HFFc6 (cell line): Measurements from ENCODE around the gene COG5. TPM values are rescaled to one million over a fixed set of nuclear protein-coding genes. Genes with fewer than 3 reads are reported as not detected.

ENCODE experiments used
- DNase-seq: peaks from one replicate; pipeline ENCODE4 v3.0.0-alpha.2; 2018
- H3K27ac Mint-ChIP-seq: 2 replicates; pipeline ENCODE4 v1.8.0; 2020; ENCODE audit warnings: mild to moderate bottlenecking, mixed read lengths
- H3K27me3 Mint-ChIP-seq: 2 replicates; pipeline ENCODE4 v1.8.0; 2021; ENCODE audit warnings: mild to moderate bottlenecking, moderate library complexity, mixed read lengths; ENCODE audit not compliant: insufficient read depth
- H3K36me3 Mint-ChIP-seq: 2 replicates; pipeline ENCODE4 v1.8.0; 2021; ENCODE audit warnings: low read depth, mixed read lengths
- H3K4me1 Mint-ChIP-seq: 2 replicates; pipeline ENCODE4 v1.8.0; 2020; ENCODE audit warnings: low read depth, mixed read lengths
- H3K4me3 Mint-ChIP-seq: 2 replicates; pipeline ENCODE4 v1.8.0; 2020; ENCODE audit warnings: mild to moderate bottlenecking, moderate library complexity, mixed read lengths
- H3K9me3 Mint-ChIP-seq: 2 replicates; pipeline ENCODE4 v1.8.0; 2020; ENCODE audit warnings: mild to moderate bottlenecking, mixed read lengths
- total RNA-seq, 6 experiments: library from RNA; stranded (reverse); fragmentation: NEBNext Ultra II Directional; extraction: Animal tissue kit (Norgen Biotek cat#: 25700); gene quantifications; 2 replicates in 1 of 6; 3 replicates in 5 of 6; pipeline ENCODE4 v1.2.3, GENCODE V29; 2021
- TF ChIP-seq, protein P1 (sequence below): fragments of 200-600 bp; sonication (generic); IDR thresholded peaks from 2 replicates; pipeline ENCODE4 v1.5.0; 2021; ENCODE audit warnings: antibody characterized with exemption, mild to moderate bottlenecking

The COG5 gene
- total RNA-seq, 6 experiments from 2014 or later, result 25.6 to 34.8 (median 31.6) TPM

DNA sequence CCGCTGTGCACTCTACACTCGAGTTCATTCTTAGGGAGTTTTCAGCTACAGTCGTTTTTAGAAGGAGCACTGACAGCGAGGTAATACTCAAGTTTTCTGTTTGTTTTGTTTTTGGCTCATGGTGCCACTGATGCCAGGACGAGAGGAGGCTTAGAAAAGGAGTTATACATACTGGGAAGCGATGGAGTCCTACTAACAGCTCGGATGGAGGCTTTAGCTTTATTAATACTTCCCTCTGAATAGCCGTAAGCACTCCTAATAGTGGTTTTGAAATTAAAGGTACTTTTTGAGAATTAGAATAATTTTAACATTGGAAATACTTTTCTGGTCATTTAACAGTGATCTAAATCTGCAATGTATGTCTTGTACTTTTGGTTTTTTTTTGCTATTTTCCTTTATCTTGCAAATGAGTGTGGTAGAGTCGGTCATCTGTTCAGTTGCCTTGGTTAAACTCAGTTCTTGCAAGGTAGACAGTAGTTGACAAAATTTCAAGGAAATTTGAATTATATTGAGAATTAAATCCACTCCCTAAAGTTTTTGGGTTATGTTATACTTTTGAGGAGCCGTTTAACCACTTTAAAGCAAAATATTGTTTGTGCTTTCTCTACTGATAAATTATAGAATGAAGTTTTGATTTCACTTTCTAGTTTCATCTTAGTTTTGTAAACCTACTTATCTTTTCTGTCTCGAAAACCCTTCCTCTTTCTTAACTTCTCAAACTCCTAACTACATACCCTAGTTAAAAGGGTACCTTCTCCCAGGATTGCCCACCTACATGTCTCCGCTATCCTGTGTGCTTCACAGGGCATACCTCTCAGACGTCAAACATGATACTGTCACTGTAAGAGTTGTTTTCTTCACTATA is 393.4 kb downstream of the COG5 start:
- Mint-ChIP-seq H3K4me3 (peak overlapping the region; percentile 90), H3K4me1 (peaks cover 55% of the 10 kb centered on the region), H3K9me3 (no peaks in the 10 kb centered on the region), H3K36me3 (no peaks in the 10 kb centered on the region), H3K27me3 (peaks cover 7% of the 10 kb centered on the region), H3K27ac (peak overlapping the region; percentile 97)
- no peak for DNase-seq
- TF ChIP-seq, protein P1, sequence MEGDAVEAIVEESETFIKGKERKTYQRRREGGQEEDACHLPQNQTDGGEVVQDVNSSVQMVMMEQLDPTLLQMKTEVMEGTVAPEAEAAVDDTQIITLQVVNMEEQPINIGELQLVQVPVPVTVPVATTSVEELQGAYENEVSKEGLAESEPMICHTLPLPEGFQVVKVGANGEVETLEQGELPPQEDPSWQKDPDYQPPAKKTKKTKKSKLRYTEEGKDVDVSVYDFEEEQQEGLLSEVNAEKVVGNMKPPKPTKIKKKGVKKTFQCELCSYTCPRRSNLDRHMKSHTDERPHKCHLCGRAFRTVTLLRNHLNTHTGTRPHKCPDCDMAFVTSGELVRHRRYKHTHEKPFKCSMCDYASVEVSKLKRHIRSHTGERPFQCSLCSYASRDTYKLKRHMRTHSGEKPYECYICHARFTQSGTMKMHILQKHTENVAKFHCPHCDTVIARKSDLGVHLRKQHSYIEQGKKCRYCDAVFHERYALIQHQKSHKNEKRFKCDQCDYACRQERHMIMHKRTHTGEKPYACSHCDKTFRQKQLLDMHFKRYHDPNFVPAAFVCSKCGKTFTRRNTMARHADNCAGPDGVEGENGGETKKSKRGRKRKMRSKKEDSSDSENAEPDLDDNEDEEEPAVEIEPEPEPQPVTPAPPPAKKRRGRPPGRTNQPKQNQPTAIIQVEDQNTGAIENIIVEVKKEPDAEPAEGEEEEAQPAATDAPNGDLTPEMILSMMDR, result no peak

DNA sequence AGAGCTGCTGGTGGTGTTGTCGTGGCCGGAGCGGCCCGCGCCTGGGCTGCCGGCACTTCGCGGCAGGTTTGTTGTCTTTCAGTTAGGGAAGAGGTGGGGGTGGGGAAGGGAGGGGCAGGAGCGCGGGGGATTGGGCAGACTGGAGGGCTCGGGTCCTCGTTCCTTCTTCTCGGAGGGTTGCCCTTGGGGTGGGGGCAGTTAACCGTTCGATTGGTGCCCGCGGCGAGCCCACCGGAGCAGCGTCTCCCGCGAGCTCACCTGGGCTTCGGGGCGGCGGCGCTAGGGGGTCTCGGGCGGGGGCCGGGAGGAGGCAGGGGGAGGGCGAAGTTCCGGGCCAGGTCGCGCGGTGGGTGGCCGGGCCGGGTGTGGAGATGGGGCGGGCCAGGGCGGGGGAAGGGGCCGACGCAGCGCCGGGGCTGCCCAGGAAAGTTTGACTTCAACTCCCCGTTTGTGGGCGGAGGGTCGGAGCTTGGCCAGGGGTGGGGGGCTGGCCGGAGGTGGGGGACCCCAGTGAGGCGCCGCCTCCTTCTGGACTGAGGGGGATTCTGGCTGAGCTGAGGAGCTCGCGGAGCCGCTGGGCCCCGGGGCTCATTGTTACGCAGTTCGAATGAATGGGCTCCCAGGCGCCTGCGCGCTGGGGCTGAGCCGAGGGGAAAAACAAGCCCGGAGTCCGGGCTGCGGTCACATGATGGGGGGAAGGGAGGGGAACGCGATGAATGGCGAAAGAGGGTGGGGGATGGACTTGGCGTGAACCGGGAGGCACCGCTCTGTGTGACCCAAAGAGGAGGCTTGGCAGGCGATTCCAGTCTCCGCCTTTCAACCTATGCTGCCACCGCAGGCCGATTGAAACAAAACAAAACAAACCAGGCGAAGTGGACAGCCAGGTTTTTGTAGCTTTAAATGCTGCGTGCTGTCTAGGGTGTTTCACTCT is 394.3 kb downstream of the COG5 start:
- H3K27ac Mint-ChIP-seq, result peak overlapping the region; percentile 97
- TF ChIP-seq, protein P1, result no peak
- H3K36me3 Mint-ChIP-seq, result no peaks in the 10 kb centered on the region
- peak; percentile 94 for DNase-seq
- H3K4me1 Mint-ChIP-seq, result peaks cover 55% of the 10 kb centered on the region
- H3K27me3 Mint-ChIP-seq, result peaks cover 7% of the 10 kb centered on the region
- H3K9me3 Mint-ChIP-seq, result no peaks in the 10 kb centered on the region
- H3K4me3 Mint-ChIP-seq, result peak overlapping the region; percentile 90

DNA sequence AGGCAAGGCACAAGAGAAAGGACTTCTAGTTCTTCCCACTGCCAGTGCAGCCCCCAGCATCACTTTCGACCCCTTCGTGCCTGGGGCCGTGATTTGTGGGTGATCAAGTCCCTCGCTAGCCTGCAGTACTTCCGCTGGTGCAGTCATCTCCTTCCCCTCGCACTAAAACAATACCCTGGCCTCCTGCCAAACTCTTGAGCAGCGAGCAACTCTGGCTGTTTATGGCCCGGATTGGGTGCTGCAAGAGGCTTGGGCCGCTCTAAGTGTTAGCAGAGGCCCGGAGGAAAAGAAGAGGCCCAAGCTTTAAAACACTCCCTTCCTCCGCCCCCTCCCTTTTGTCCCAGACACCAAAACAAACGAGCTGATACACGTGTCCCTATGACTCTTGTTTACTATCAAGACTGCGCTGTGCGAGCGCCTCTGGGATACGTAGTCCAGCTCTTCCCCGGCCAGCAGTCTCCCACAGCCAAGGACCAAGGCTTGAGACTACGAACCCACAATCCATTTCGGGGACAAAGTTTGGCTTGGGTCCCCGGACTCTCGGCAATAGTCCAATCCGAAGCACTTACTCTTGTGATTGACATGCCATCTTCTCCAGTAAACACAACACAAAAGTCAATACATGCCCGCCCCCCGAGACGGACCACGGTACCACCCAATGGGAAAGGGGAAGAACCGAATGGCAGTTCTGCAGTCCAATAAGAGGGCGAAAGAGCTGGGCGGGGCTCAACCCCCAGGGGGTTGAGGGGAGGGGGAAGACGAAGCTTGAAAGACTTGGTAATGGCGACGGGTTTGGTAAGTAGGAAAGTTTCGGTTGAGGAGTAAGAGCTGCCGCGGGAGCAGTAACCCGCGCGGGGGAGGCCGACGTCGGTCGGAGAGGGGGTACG is 395.2 kb downstream of the COG5 start, which contains the start of gene HBP1:
Gene HBP1, plus strand, starts transcription at position 771 of the 887 bp plus-strand sequence. CDS start 10,891 bp downstream, outside the sequence.
- Mint-ChIP-seq H3K27me3 (peaks cover 7% of the 10 kb centered on the region), H3K4me3 (peak within 1 kb of the TSS; percentile 90), H3K27ac (peak within 1 kb of the TSS; percentile 97), H3K9me3 (no peaks in the 10 kb centered on the region), H3K4me1 (peaks cover 54% of the 10 kb centered on the region), H3K36me3 (no peaks in the 10 kb centered on the region)
- DNase-seq, result peak; percentile 100
- TF ChIP-seq, protein P1, result no peak

DNA sequence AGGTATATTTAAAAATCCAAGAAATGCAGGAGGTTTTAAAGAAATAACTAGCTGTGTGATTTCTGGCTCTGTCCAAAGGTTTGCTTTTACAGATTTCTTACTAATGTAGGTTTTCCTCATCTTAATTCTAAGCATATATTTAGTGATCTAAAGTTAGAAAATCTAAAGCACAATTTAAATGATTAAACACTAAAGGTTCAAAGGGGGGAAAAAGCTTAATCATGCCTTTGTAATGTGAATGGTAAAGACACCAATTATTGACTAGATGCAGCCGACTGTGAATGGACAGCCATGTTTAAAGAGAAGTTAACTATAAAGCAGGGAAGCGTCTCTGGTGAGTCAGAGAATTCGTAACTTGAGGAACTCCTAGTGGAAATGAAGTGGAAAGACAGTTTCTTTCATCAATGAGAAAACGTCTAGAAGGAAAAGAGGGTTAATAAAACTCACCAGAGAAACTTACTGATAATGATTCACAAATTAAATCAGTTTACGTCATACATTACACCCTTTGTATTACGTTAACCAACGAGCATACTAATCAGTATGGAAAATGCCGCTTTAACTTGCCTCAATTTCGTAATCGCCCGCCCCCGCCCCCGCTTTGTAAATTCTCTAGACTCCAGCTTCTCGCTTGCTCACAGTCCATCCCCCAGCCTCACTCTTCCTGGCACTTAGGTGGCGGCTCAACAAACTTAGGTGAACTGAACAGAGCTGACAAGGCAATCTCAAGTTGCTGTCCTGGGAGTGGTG is 396.1 kb downstream of the COG5 start:
- TF ChIP-seq, protein P1, result peak; percentile 75
- Mint-ChIP-seq H3K4me1 (peaks cover 48% of the 10 kb centered on the region), H3K27me3 (peaks cover 7% of the 10 kb centered on the region), H3K36me3 (no peaks in the 10 kb centered on the region), H3K27ac (peak overlapping the region; percentile 97), H3K4me3 (peak overlapping the region; percentile 90), H3K9me3 (no peaks in the 10 kb centered on the region)
- DNase-seq, result peak; percentile 86
